GM12801 (cell line): ENCODE results near the gene DHODH.

Experiments
- TF ChIP-seq, protein P1 (sequence below): IDR thresholded peaks from one replicate; pipeline ENCODE4 v1.5.1; 2011; ENCODE audit warnings: control low read depth; ENCODE audit not compliant: insufficient read length; ENCODE audit errors: extremely low read depth

Gene DHODH

DNA sequence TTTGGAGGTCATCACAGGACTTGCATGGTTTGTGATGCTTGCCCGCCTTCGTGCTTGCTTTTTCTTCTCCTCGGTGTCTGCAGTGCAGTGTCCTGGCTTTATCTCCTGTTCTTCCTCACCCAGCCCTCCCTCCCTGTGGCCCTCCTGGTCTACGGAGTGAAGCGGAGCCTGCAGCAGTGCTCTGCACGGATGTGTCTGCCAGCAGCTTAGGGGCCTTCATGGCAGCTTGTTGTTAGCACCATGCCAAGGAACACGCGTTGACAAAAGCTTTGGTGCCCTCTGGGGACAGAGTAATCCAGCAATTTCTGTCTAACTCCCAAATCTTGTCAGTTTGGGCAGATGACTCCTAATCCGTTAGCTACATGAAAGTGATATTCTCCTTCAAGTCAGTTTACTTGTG, 9.9 kb downstream of the DHODH start:
- TF ChIP-seq, protein P1, sequence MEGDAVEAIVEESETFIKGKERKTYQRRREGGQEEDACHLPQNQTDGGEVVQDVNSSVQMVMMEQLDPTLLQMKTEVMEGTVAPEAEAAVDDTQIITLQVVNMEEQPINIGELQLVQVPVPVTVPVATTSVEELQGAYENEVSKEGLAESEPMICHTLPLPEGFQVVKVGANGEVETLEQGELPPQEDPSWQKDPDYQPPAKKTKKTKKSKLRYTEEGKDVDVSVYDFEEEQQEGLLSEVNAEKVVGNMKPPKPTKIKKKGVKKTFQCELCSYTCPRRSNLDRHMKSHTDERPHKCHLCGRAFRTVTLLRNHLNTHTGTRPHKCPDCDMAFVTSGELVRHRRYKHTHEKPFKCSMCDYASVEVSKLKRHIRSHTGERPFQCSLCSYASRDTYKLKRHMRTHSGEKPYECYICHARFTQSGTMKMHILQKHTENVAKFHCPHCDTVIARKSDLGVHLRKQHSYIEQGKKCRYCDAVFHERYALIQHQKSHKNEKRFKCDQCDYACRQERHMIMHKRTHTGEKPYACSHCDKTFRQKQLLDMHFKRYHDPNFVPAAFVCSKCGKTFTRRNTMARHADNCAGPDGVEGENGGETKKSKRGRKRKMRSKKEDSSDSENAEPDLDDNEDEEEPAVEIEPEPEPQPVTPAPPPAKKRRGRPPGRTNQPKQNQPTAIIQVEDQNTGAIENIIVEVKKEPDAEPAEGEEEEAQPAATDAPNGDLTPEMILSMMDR: no peak

DNA sequence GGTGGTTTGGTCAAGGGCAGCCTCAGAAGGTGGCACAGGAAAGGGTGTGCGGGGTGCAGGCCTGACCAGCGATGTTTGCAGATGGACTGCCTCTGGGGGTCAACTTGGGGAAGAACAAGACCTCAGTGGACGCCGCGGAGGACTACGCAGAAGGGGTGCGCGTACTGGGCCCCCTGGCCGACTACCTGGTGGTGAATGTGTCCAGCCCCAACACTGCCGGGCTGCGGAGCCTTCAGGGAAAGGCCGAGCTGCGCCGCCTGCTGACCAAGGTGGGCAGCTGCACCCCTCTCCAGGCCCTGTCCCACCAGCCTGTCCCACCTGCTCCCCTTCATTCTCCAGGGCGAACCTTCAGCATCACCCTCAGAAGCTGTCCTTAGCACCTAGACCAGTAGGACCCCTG, 12.5 kb downstream of the DHODH start:
- TF ChIP-seq, protein P1: no peak

DNA sequence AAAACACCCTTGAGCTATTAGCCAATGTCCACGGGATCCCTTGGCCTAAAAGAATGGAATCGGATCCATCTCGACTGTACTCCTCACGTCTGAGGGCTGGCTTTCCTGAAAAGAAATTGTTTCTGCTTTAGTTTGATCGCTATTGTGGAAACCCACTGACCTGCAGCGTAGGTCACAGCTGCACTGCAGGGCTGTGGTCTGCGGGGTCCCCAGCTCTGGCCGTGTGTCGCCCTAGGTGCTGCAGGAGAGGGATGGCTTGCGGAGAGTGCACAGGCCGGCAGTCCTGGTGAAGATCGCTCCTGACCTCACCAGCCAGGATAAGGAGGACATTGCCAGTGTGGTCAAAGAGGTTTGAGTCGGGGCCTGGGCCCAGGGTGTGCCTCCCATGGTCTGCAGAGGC, 13.6 kb downstream of the DHODH start:
- TF ChIP-seq, protein P1: no peak

DNA sequence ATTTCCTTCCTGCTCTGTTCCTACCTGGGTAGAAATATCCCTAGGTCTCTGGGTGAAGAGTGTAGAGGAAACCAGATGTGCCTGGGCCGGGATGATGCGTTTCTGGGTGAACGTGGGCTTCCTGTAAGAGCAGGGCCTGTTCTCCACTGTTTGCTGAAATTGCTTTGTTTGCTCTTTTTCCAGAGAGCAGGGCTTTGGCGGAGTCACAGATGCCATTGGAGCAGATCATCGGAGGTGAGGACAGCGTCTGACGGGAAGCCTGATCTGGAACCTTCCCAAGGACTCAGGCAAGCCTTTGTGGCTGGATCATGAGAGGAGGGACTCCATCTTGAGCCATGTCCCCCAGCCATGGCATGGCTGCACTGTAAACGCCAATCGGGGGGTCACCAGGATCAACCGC, 15.4 kb downstream of the DHODH start:
- TF ChIP-seq, protein P1: no peak

DNA sequence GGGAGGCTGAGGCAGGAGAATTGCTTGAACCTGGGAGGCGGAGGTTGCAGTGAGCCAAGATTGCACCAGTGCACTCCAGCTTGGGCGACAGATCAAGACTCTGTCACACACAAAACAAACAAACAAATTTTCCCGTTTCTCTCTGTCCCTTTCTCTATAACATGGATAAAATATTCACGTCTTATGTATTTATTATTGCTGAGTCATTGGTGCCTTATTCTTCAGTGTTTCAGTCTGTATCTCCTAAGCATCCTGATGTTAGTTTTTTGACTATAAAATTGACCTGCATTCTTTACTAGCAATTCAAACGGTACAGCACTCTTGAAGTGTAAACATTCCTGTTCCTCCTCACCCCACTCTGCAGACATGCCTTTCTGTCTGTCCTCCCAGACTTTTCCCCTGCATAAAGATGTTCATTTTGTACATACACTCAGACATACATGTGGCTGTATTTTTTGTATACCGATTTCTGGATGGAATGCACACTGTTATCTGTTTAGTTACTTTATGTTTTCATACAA, 16.4 kb downstream of the DHODH start:
- TF ChIP-seq, protein P1: no peak

DNA sequence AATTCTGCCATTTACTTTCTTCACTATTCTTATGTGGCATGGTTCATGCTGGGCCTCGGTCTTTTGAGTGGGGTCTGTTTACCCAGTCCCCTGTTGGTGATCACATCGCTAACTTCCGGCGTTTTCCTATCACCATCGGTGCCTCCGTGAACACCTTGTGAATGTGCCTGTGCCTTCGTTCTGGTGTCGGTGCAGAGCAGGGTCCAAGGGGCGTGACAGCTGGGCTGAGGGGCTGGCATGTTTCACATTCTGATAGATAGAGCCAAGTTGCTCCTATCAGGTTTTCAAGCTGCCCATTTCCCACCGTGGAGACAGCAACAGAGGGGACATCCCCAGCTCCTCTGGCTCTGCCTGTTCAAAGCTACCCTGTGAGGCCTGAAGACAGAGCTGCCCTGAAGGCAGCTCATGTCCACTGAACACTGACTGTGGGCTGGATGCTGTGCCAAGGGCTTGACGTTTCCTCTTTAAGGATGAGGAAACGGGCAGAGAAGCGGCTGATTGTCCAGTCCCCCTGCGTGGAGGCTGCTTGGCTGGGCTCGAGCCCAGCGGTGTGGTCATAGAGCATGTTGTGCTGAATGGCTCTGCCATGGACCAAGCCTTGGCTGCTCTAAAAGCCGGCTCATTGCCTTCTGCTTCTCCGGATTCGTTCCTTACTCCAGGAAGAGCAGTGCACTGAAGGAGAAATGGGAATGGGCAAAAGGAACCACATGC, 17.0 kb downstream of the DHODH start:
- TF ChIP-seq, protein P1: no peak

DNA sequence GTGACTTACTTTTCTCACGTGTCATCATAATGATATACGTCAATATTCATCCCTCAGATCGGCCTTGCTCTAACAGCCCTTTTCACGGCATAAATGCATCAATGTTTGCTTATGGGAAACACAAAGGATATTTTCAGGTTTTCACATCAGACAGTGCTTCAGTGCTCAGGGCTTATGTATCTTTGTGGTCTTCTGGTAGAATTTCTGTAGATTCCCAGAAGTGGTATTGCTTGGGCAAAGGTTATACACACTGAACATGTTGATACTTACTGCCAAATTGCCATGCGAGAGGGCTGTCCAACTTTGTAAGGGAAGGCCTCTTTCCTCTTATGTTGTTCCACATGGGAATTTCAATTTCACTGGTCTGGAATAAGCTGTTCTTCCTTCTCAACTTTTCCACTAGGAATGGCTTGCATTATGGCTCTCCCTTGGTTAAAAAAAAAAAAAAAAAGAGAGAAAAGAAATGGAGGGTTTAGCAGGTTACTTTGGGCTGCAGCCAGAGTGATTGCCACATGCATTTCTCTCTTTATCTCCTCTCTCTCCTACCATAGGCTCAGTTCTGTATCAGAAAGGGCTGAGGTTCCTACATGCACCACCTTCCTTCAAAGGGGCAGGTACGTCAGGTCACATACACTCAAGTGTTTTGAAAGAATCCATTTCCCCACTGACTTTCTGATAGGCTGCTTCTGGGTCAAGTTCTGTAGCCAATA, 19.3 kb downstream of the DHODH start:
- TF ChIP-seq, protein P1: no peak
